H54 (cell line): ENCODE measurements around the gene POU6F2.
A peak's percentile ranks its signal among the peaks of the same experiment; 100 is the strongest.

Source experiments
- DNase-seq: peaks from one replicate; pipeline ENCODE4 v3.0.0; 2011; ENCODE audit warnings: low spot score, mixed read lengths; ENCODE audit not compliant: insufficient read length
- FAIRE-seq: peaks from 3 replicates; lab custom pipeline; 2011; peaks lifted over from hg19 to GRCh38; lab: Jason Lieb, UNC
- POLR2A ChIP-seq: IDR thresholded peaks from 2 replicates; pipeline ENCODE4 v1.6.1; 2011; ENCODE audit warnings: low read depth, mild to moderate bottlenecking, low read length

Gene POU6F2

GRCh38 chr7:39434012-39434411 lies 456.3 kb downstream of the POU6F2 start:
- FAIRE-seq (no peak), DNase-seq (no peak)
- TF ChIP-seq POLR2A: no peak

DNA sequence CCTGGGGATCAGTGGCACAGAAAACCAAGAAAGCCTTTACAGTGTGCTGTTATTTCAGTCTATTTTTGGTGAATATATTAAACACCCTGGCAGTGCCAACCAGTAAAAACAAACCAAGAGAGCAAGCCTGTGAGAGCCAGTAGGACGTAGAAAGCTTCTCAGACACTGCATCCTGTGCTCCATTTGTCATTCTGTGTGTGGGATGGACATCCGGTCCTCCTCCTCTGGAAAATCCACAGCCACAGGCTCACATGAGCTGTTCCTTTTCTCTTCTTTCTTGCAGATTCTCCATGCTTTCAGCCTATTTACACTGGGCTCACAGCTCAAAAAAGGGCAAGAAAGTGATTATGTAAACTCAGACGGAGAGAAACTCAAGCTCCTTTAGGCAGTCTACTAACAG lies 468.8 kb downstream of the POU6F2 start:
- no peak for FAIRE-seq
- no peak for TF ChIP-seq POLR2A

DNA sequence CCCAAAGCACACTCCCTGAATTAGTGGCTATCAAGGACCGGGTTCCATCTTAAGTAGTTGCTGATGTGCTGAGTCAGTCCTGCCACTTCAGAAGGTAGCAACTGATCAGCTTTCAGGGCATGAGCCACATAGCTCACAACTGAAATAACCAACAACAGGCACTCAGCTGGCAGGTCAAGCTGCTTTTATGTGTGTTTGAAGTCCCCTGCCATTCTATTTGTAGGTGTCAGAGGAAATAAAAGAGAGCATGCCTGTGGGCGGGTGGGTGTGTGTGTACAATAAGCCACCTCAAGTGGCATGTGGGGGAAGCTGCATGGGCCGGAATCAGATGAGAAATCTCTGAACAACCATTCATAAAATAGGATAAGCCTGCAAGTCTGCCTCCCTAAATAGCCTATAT lies 474.2 kb downstream of the POU6F2 start:
- no peak for FAIRE-seq
- no peak for TF ChIP-seq POLR2A
- no peak for DNase-seq

More for the DNA sequence above, 468.8 kb downstream of the POU6F2 start:
- no peak for DNase-seq

- FAIRE-seq: peak; percentile 55
- no peak for TF ChIP-seq POLR2A
- DNase-seq: peak; percentile 70
These were observed 476.1 kb downstream of the POU6F2 start for GRCh38 chr7:39453743-39454355.

GRCh38 chr7:39458061-39458745 lies 480.5 kb downstream of the POU6F2 start:
- TF ChIP-seq POLR2A: no peak
- no peak for FAIRE-seq
- no peak for DNase-seq

GRCh38 chr7:39459636-39460035 lies 481.9 kb downstream of the POU6F2 start:
- FAIRE-seq (no peak), DNase-seq (no peak)
- no peak for TF ChIP-seq POLR2A

- TF ChIP-seq POLR2A: no peak
- FAIRE-seq (no peak), DNase-seq (no peak)
These were observed 482.8 kb downstream of the POU6F2 start for GRCh38 chr7:39460486-39460885.

GRCh38 chr7:39461263-39461820 lies 483.6 kb downstream of the POU6F2 start:
- no peak for TF ChIP-seq POLR2A
- no peak for DNase-seq
- no peak for FAIRE-seq

GRCh38 chr7:39463252-39463651 lies 485.5 kb downstream of the POU6F2 start:
- FAIRE-seq (no peak), DNase-seq (no peak)
- no peak for TF ChIP-seq POLR2A

- DNase-seq (no peak), FAIRE-seq (no peak)
- no peak for TF ChIP-seq POLR2A
These were observed 486.8 kb downstream of the POU6F2 start for GRCh38 chr7:39464350-39465054.

- no peak for TF ChIP-seq POLR2A
- DNase-seq (peak; percentile 57), FAIRE-seq (peak; percentile 73)
These were observed 487.6 kb downstream of the POU6F2 start for GRCh38 chr7:39465055-39465929.

- FAIRE-seq (no peak), DNase-seq (no peak)
- TF ChIP-seq POLR2A: no peak
These were observed 490.6 kb downstream of the POU6F2 start for GRCh38 chr7:39468261-39468660.

GRCh38 chr7:39468808-39469374 lies 491.2 kb downstream of the POU6F2 start:
- FAIRE-seq: no peak

More at GRCh38 chr7:39468808-39469374, 491.2 kb downstream of the POU6F2 start:
- no peak for TF ChIP-seq POLR2A
- no peak for DNase-seq
